ENCODE data around the gene BMP6. TPM values are rescaled to one million over a fixed set of nuclear protein-coding genes. Genes with fewer than 3 reads are reported as not detected.
"Not testable (repeated sequence)": the region's sequence is repeated elsewhere in the genome, so short reads cannot be mapped to it uniquely, and the experiment has no call there.

BMP6 gene
- total RNA-seq, 1 donor from 2014 or later, result 0.41 TPM

DNA sequence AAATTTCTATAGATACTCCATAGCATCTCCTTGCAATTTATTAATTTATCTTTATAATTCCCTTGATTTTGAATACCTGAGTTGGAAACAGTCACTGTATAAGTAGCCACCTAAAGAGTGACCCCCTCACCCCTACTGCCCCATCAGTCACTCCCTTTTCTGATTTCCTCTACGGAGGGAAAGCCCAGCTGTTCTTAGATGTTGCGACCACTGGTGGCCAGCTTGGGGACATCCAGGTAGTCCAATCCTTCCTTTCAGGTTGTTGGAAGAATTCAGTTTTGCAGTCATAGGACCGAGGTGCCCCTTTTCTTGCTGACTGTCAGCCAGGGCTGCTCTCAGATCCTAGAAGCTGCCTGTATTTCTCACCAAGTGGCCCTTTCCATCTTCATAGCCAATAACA, 87.8 kb downstream of the BMP6 start:
- peak overlapping the region; percentile 66 for H2AFZ ChIP-seq (replicated peaks)
- H3K27me3 Mint-ChIP-seq (ENCODE audit: insufficient read depth, low read depth), result peaks cover 2% of the 10 kb centered on the region
- DNase-seq (ENCODE audit: low spot score), result peak; percentile 56
- H3K9me3 ChIP-seq (ENCODE audit: low read depth), result no peaks in the 10 kb centered on the region
- H3K36me3 Mint-ChIP-seq, result no peaks in the 10 kb centered on the region
- no peaks in the 10 kb centered on the region for H4K20me1 ChIP-seq (ENCODE audit: low read depth)
- H3K9me3 Mint-ChIP-seq, result no peaks in the 10 kb centered on the region
- H3K4me2 ChIP-seq, result no peak overlapping the region
- no peaks in the 10 kb centered on the region for H3K4me1 Mint-ChIP-seq
- no peak overlapping the region for H3K27ac ChIP-seq
- no peaks in the 10 kb centered on the region for H3K36me3 ChIP-seq
- no peak overlapping the region for H3K4me3 ChIP-seq
- H3F3A ChIP-seq (ENCODE audit: low read depth), result no peaks in the 10 kb centered on the region
- H3K4me1 ChIP-seq, result no peaks in the 10 kb centered on the region
- H3K27ac Mint-ChIP-seq, result no peak overlapping the region
- no peak overlapping the region for H3K9ac ChIP-seq
- TF ChIP-seq EZH2 (IDR thresholded peaks at IDR 0.05), result no peak
- TF ChIP-seq EZH2phosphoT487 (IDR thresholded peaks at IDR 0.05), result no peak
- TF ChIP-seq, protein P1, sequence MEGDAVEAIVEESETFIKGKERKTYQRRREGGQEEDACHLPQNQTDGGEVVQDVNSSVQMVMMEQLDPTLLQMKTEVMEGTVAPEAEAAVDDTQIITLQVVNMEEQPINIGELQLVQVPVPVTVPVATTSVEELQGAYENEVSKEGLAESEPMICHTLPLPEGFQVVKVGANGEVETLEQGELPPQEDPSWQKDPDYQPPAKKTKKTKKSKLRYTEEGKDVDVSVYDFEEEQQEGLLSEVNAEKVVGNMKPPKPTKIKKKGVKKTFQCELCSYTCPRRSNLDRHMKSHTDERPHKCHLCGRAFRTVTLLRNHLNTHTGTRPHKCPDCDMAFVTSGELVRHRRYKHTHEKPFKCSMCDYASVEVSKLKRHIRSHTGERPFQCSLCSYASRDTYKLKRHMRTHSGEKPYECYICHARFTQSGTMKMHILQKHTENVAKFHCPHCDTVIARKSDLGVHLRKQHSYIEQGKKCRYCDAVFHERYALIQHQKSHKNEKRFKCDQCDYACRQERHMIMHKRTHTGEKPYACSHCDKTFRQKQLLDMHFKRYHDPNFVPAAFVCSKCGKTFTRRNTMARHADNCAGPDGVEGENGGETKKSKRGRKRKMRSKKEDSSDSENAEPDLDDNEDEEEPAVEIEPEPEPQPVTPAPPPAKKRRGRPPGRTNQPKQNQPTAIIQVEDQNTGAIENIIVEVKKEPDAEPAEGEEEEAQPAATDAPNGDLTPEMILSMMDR (IDR thresholded peaks at IDR 0.05), result peak; percentile 51
- H3K4me3 Mint-ChIP-seq, result no peak overlapping the region
- no peaks in the 10 kb centered on the region for H3K79me2 ChIP-seq (ENCODE audit: low read depth)
- no peaks in the 10 kb centered on the region for H3K27me3 ChIP-seq

DNA sequence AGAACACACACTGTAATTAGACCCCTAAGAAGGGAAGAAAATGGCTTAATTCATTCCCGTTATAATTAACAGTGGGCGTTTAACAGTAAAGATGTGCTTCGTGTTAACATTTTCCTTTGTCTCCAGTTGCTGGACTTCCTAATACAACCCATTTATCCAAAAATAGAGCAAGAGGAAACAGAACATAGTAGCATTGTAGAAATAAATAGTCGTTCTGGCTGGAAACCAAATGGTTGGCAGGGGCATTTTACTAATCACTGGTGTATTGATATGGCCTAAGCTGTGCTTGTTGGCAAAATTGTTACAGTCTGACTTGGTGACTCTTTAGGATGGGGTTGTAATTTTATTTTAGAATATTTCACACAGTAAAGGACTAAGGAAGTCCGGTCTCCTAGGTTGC, 89.8 kb downstream of the BMP6 start:
- no peak overlapping the region for H3K4me3 ChIP-seq
- H3K27ac ChIP-seq, result no peak overlapping the region
- H4K20me1 ChIP-seq (ENCODE audit: low read depth), result no peaks in the 10 kb centered on the region
- no peaks in the 10 kb centered on the region for H3F3A ChIP-seq (ENCODE audit: low read depth)
- TF ChIP-seq EZH2phosphoT487 (IDR thresholded peaks at IDR 0.05), result no peak
- TF ChIP-seq, protein P1 (IDR thresholded peaks at IDR 0.05), result no peak
- no peak for TF ChIP-seq EZH2 (IDR thresholded peaks at IDR 0.05)
- no peaks in the 10 kb centered on the region for H3K9me3 ChIP-seq (ENCODE audit: low read depth)
- H3K36me3 ChIP-seq, result no peaks in the 10 kb centered on the region
- H3K4me3 Mint-ChIP-seq, result no peak overlapping the region
- H3K4me2 ChIP-seq, result no peak overlapping the region
- H3K27ac Mint-ChIP-seq, result no peak overlapping the region
- no peaks in the 10 kb centered on the region for H3K79me2 ChIP-seq (ENCODE audit: low read depth)
- no peaks in the 10 kb centered on the region for H3K36me3 Mint-ChIP-seq
- no peak overlapping the region for H2AFZ ChIP-seq (replicated peaks)
- peaks cover 2% of the 10 kb centered on the region for H3K27me3 Mint-ChIP-seq (ENCODE audit: insufficient read depth, low read depth)
- no peaks in the 10 kb centered on the region for H3K27me3 ChIP-seq
- H3K4me1 ChIP-seq, result no peaks in the 10 kb centered on the region
- H3K9me3 Mint-ChIP-seq, result no peaks in the 10 kb centered on the region
- no peak overlapping the region for H3K9ac ChIP-seq
- no peak for DNase-seq (ENCODE audit: low spot score)
- no peaks in the 10 kb centered on the region for H3K4me1 Mint-ChIP-seq

- not testable (repeated sequence) for H3K36me3 ChIP-seq, H3K4me2 ChIP-seq
Observed at GRCh38 chr6:7817184-7817583, 91.3 kb downstream of the BMP6 start.

GRCh38 chr6:7818257-7819214, 92.6 kb downstream of the BMP6 start:
- Histone ChIP-seq H3K27ac (no peak overlapping the region), H3K27me3 (no peaks in the 10 kb centered on the region), H2AFZ (replicated peaks) (no peak overlapping the region), H3K4me3 (no peak overlapping the region), H3K4me2 (no peak overlapping the region), H3K4me1 (no peaks in the 10 kb centered on the region), H3F3A (ENCODE audit: low read depth) (no peaks in the 10 kb centered on the region), H3K79me2 (ENCODE audit: low read depth) (no peaks in the 10 kb centered on the region), H3K36me3 (no peaks in the 10 kb centered on the region), H4K20me1 (ENCODE audit: low read depth) (no peaks in the 10 kb centered on the region), H3K9ac (no peak overlapping the region), H3K9me3 (ENCODE audit: low read depth) (no peaks in the 10 kb centered on the region)
- H3K9me3 Mint-ChIP-seq, result no peaks in the 10 kb centered on the region
- H3K4me1 Mint-ChIP-seq, result no peaks in the 10 kb centered on the region
- TF ChIP-seq, protein P1 (IDR thresholded peaks at IDR 0.05), result no peak
- no peak for TF ChIP-seq EZH2 (IDR thresholded peaks at IDR 0.05)
- TF ChIP-seq EZH2phosphoT487 (IDR thresholded peaks at IDR 0.05), result no peak
- H3K27me3 Mint-ChIP-seq (ENCODE audit: insufficient read depth, low read depth), result peaks cover 6% of the 10 kb centered on the region
- H3K4me3 Mint-ChIP-seq, result no peak overlapping the region
- DNase-seq (ENCODE audit: low spot score), result no peak
- H3K27ac Mint-ChIP-seq, result no peak overlapping the region
- H3K36me3 Mint-ChIP-seq, result no peaks in the 10 kb centered on the region

More at GRCh38 chr6:7817184-7817583, 91.3 kb downstream of the BMP6 start:
- not testable (repeated sequence) for H3F3A ChIP-seq (ENCODE audit: low read depth); H3K27me3 Mint-ChIP-seq (ENCODE audit: insufficient read depth, low read depth); H3K9ac ChIP-seq; H3K27ac ChIP-seq; H4K20me1 ChIP-seq (ENCODE audit: low read depth); H3K36me3 Mint-ChIP-seq; H3K4me1 Mint-ChIP-seq; H3K4me3 ChIP-seq; DNase-seq (ENCODE audit: low spot score); H3K27me3 ChIP-seq; H3K4me3 Mint-ChIP-seq; H2AFZ ChIP-seq (replicated peaks); H3K4me1 ChIP-seq; H3K9me3 Mint-ChIP-seq; H3K27ac Mint-ChIP-seq; H3K79me2 ChIP-seq (ENCODE audit: low read depth); H3K9me3 ChIP-seq (ENCODE audit: low read depth)
